HG02588 (cell line): ENCODE data around the gene FGB.

Experiments
- ATAC-seq: cut with Tn5 transposase; IDR thresholded peaks from one replicate; pipeline ENCODE4 v1.9.1; 2021; ENCODE audit warnings: mild to moderate bottlenecking, moderate library complexity; ENCODE audit not compliant: unreplicated experiment

The FGB gene

DNA sequence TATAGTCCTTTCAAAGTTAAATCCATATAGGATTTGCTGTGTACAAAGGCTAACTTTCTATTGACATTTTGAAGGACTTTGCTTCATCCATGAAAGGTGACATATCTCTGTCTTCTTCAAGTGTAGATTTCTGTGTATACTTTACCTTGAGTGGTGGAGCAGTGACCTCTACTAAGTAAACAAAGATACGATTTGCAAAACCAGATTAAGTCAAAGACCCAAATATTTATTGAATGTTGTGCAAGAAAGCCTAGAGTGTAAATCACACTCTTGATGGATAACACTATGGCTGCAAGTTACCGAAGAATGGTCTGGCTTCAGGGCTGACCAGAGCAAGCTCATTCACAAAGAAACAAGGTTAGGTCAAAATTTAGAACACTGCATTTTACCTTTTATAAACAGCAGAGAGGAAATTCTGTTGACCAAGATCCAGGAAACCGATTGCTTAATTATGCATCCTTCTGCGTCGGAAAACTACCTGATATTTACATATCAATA, 55.1 kb downstream of the FGB start:
- no peak for ATAC-seq

DNA sequence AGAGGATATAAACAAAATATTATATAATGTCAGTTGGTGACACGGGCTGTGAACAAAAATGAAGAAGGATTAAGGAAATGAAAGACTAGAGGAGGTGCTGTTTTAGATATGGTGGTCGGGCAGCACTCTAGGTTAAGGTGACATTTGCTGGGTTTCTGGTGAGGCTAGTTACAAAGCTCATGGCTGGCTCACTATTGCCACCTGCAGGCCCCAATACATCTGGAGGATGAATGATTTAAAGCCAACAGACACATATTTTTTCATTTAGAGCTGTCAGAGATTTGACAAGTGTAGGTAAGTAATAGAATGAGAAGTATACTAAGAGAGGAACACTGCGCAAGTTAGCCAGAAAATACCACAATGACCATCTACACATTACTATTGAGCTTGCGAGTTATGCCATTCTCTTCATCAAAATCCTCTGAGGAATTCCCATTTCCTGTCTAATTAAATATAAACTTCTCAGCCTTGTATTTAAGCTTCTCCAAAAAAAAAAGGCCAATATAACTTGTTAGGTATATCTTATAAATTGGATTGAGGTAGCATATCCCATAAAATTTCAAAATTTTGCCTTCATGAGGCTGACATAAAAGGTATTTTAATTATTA, 56.0 kb downstream of the FGB start:
- peak; percentile 60 for ATAC-seq

DNA sequence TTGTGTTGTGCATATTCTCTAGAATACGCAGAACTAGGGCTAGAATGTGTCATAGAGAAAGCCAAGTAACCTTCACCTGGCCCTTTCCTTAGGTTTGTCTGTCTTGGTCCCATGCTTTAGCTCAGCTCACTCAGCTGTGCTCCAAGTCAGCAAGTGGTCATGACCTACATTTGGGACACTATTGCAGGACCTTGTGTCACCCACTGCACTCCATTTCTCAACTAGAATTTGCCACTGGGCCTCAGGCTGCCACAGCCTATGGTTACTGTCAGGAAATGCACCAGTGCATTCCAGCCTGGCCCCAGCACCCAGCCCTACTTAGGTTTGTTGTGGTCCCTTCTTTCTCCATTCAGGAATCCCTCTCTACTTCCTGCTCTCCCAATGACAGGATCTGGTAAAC, 57.3 kb downstream of the FGB start:
- ATAC-seq, result no peak
